GM12878 (cell line): ENCODE measurements around the gene TTC29. TPM values are rescaled to one million over a fixed set of nuclear protein-coding genes. Genes with fewer than 3 reads are reported as not detected.
A peak's percentile ranks its signal among the peaks of the same experiment; 100 is the strongest.

Experiments
- ATAC-seq: fragments of 200-7000 bp; cut with Tn5 transposase; 3 replicates; pipeline ENCODE4 v1.9.1; 2020; ENCODE audit warnings: mild to moderate bottlenecking, moderate library complexity
- BruUV-seq: library from RNA; stranded (reverse); fragments of 400-500 nt; replicated peaks from 2 replicates; lab custom pipeline; 2021; lab: Mats Ljungman, UMichigan
- CTCF ChIA-PET: fragments of 300-600 bp; sonication (Branson Sonifier 250); formaldehyde crosslinking; extraction: SDS; loops from one replicate; lab custom pipeline; 2021; ENCODE audit warnings: inconsistent platforms; lab: Yijun Ruan, JAX
- POLR2A ChIA-PET: fragments of 350-600 bp; formaldehyde crosslinking; extraction: SDS; loops from one replicate; lab custom pipeline; 2021; ENCODE audit warnings: inconsistent platforms; lab: Charles Lee
- RAD21 ChIA-PET: fragments of 300-600 bp; sonication (Branson Sonifier 250); formaldehyde crosslinking; loops from one replicate; lab custom pipeline; 2023; ENCODE audit warnings: antibody characterized with exemption; ENCODE audit not compliant: unreplicated experiment; lab: Charles Lee
- SMC1A ChIA-PET: fragments of 300-600 bp; sonication (Branson Sonifier 250); formaldehyde crosslinking; loops from one replicate; lab custom pipeline; 2023; ENCODE audit not compliant: unreplicated experiment, uncharacterized antibody; lab: Charles Lee
- DNase-seq: peaks from one replicate; pipeline ENCODE4 v3.0.0-alpha.2; 2011; ENCODE audit warnings: low read depth, low spot score
- FAIRE-seq: peaks from 3 replicates; lab custom pipeline; 2011; peaks lifted over from hg19 to GRCh38; lab: Jason Lieb, UNC
- H2AFZ ChIP-seq: 2 replicates; pipeline ENCODE4 v1.6.0; 2011; ENCODE audit warnings: low read depth, low read length, control low read depth; ENCODE audit not compliant: control insufficient read depth
- H3K27ac ChIP-seq: 2 replicates; pipeline ENCODE4 v1.5.1; 2011; ENCODE audit warnings: control low read depth; ENCODE audit not compliant: control insufficient read depth, insufficient read depth
- H3K27me3 ChIP-seq, 2 experiments: replicated peaks in 1 of 2; 2 replicates each; pipeline versions ENCODE4 v1.6.0 to v1.6.1; 2011; ENCODE audit warnings: low read length in 1 of 2; ENCODE audit not compliant: control insufficient read depth in 2 of 2, insufficient read depth in 2 of 2
- H3K36me3 ChIP-seq, 2 experiments: 2 replicates each; pipeline ENCODE4 v1.5.1; 2011; ENCODE audit warnings: low read length in 1 of 2; ENCODE audit not compliant: control insufficient read depth in 2 of 2, insufficient read depth in 2 of 2
- H3K4me1 ChIP-seq: 2 replicates; pipeline ENCODE4 v1.6.1; 2011; ENCODE audit warnings: mild to moderate bottlenecking, low read length, moderate library complexity, mixed read lengths; ENCODE audit not compliant: control insufficient read depth, insufficient read depth
- H3K4me2 ChIP-seq: 2 replicates; pipeline ENCODE4 v1.6.0; 2011; ENCODE audit warnings: control low read depth; ENCODE audit not compliant: control insufficient read depth, insufficient read depth
- H3K4me3 ChIP-seq: fragments of 200-600 bp; sonication (generic); 2 replicates; pipeline ENCODE4 v1.5.1; 2016
- H3K79me2 ChIP-seq: 2 replicates; pipeline ENCODE4 v1.6.0; 2011; ENCODE audit warnings: low read length; ENCODE audit not compliant: control insufficient read depth, insufficient read depth
- H3K9ac ChIP-seq: 2 replicates; pipeline ENCODE4 v1.8.0; 2011; ENCODE audit warnings: low read length, control low read depth, mixed read lengths; ENCODE audit not compliant: control insufficient read depth, insufficient read depth
- H3K9me3 ChIP-seq: replicated peaks from 3 replicates; pipeline ENCODE4 v1.5.1; 2011; ENCODE audit warnings: mild to moderate bottlenecking, low read length; ENCODE audit not compliant: control insufficient read depth, insufficient read depth
- H4K20me1 ChIP-seq: 2 replicates; pipeline ENCODE4 v1.6.0; 2011; ENCODE audit not compliant: control insufficient read depth, insufficient read depth
- ATF7 ChIP-seq: fragments of 450-650 bp; IDR thresholded peaks from 2 replicates; pipeline ENCODE4 v1.6.1; 2016; ENCODE audit warnings: low read depth, mild to moderate bottlenecking
- GABPA ChIP-seq: IDR thresholded peaks from 2 replicates; pipeline ENCODE4 v1.6.1; 2014; ENCODE audit warnings: antibody characterized with exemption, low read depth, mild to moderate bottlenecking, inconsistent platforms
- RELB ChIP-seq: fragments of 450-650 bp; IDR thresholded peaks from 2 replicates; pipeline ENCODE4 v1.6.1; 2017; ENCODE audit warnings: low read depth, mild to moderate bottlenecking, moderate library complexity
- RUNX3 ChIP-seq: IDR thresholded peaks from 2 replicates; pipeline ENCODE4 v1.6.1; 2012; ENCODE audit warnings: low read length, inconsistent platforms
- SPI1 ChIP-seq: IDR thresholded peaks from 2 replicates; pipeline ENCODE4 v1.6.1; 2011; ENCODE audit warnings: low read depth, mild to moderate bottlenecking, low read length, moderate library complexity, borderline replicate concordance; ENCODE audit not compliant: insufficient read depth
- SREBF2 ChIP-seq: IDR thresholded peaks from 2 replicates; pipeline ENCODE4 v1.6.1; 2012; ENCODE audit warnings: mild to moderate bottlenecking, low read length
- WGBS: methylation state at CpG from one replicate; pipeline ENCODE4 v1.1.6; 2016; ENCODE audit warnings: low lambda C conversion rate; ENCODE audit not compliant: insufficient replicate concordance, insufficient coverage; ENCODE audit errors: missing lambda C conversion rate; 5-methylcytosine and 5-hydroxymethylcytosine counted together
- in situ Hi-C: fragments of 300-500 bp; cut with MboI; formaldehyde crosslinking; loops from 9 replicates; pipeline ENCODE4 v1.14.3; 2018; ENCODE audit warnings: mixed read lengths
- intact Hi-C: fragments of 100-400 bp; cut with micrococcal nuclease; formaldehyde crosslinking; loops from one replicate; pipeline ENCODE4 v1.14.2; 2022; ENCODE audit not compliant: unreplicated experiment
- polyA plus RNA-seq, 11 experiments: library from polyadenylated mRNA; depleted of rRNA in 4 of 11; unstranded in 6 of 11; stranded (reverse) in 5 of 11; fragments of >200 nt; fragmentation: Nextera tagmentation in 4 of 11; fragmentation: Illumina TruSeq in 1 of 11; extraction: Ambion mirVana in 4 of 11; extraction: Trizol in 1 of 11; gene quantifications; 1 replicate in 1 of 11; 2 replicates in 10 of 11; pipeline versions ENCODE4 v1.2.1 to v1.2.3, GENCODE V29; 2011 to 2016; ENCODE audit warnings: inconsistent platforms in 2 of 11, missing spikeins in 2 of 11, low read depth in 1 of 11
- total RNA-seq, 4 experiments: library from RNA; depleted of rRNA in 3 of 4; stranded (reverse); fragments of >200 nt in 3 of 4; fragmentation: Illumina TruSeq in 1 of 4; extraction: Trizol in 1 of 4; gene quantifications; 2 replicates each; pipeline versions ENCODE4 v1.2.1 to v1.2.3, GENCODE V29; 2013 to 2021
- TF ChIP-seq, protein P1 (sequence below): fragments of 450-650 bp; IDR thresholded peaks from 2 replicates; pipeline ENCODE4 v1.6.1; 2016; ENCODE audit warnings: mild to moderate bottlenecking

TTC29 gene
- total and polyA plus RNA-seq, 10 of the 15 experiments (the other 5 are each of a cell fraction or from before 2014, with no cell fraction given), result not detected

DNA sequence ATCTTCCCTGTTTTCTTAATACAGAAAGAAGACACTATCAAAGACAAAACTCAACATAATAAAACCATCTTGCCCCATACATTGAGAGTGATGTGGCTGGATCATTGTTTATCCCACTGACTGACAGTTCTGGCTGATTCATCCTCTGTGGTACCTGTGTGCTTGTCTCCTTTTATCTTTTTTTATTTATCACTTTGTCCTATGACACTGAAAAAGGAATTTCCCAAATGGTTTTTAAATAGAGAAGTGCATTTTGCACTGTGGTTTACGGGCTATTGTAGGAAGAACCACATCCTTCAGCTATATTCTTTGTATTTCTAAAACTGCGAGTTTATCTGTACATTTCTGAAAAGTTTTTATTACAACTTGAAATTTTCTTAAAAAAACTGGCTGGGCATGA, 15.0 kb downstream of the TTC29 start:
- intact Hi-C loops, result no loop called here
- Histone ChIP-seq H3K4me1 (no peaks in the 10 kb centered on the region), H3K9ac (no peak overlapping the region), H3K27ac (no peak overlapping the region), H3K27me3 (peaks cover 0 to 3% of the 10 kb centered on the region in 2 experiments; a peak in 1 of 4 replicates), H2AFZ (no peak overlapping the region), H3K79me2 (no peaks in the 10 kb centered on the region), H3K4me3 (no peak overlapping the region), H3K9me3 (no peaks in the 10 kb centered on the region), H4K20me1 (no peaks in the 10 kb centered on the region), H3K4me2 (no peak overlapping the region), H3K36me3 (no peaks in the 10 kb centered on the region)
- in situ Hi-C loops, result no loop called here
- no TSS peak for BruUV-seq
- TF ChIP-seq RELB (0 out of 2 replicates have a peak, but pooled peaks have one; percentile 30), RUNX3 (0 out of 2 replicates have a peak, but pooled peaks have one; percentile 25), ATF7 (0 out of 2 replicates have a peak, but pooled peaks have one; percentile 24), SREBF2 (no peak), GABPA (no peak), SPI1 (peak; percentile 42; the same call in 1 of the 2 replicates)
- TF ChIP-seq, protein P1, sequence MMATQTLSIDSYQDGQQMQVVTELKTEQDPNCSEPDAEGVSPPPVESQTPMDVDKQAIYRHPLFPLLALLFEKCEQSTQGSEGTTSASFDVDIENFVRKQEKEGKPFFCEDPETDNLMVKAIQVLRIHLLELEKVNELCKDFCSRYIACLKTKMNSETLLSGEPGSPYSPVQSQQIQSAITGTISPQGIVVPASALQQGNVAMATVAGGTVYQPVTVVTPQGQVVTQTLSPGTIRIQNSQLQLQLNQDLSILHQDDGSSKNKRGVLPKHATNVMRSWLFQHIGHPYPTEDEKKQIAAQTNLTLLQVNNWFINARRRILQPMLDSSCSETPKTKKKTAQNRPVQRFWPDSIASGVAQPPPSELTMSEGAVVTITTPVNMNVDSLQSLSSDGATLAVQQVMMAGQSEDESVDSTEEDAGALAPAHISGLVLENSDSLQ, result peak; percentile 53; the same call in 1 of the 2 replicates
- FAIRE-seq (no peak), ATAC-seq (no peak; the same call in 1 of the 3 replicates), DNase-seq (no peak)
- POLR2A ChIA-PET, result no interaction called here
- SMC1A ChIA-PET, result interaction anchor here (0.6 to 1.5 kb wide), 2 partner anchors 18 to 588 kb away, joined by 3 read pairs; no protein-coding TSS in a partner anchor
- CTCF ChIA-PET, result no interaction called here
- RAD21 ChIA-PET, result no interaction called here
- WGBS, result 0% methylated on average over 2 of the region's 2 CpGs
